Stimulated activated CD8-positive, alpha-beta memory T cell treated with anti-CD3 and anti-CD28 coated beads, Interleukin-12 subunit alpha, Interleukin-12 subunit beta, amount 100 ng/mL, for 1 hour (primary cell): ENCODE results near the gene PLEKHG4B.
"Not testable (repeated sequence)": the region's sequence is repeated elsewhere in the genome, so short reads cannot be mapped to it uniquely, and the experiment has no call there.

ENCODE experiments used
- DNase-seq: peaks from one replicate; pipeline ENCODE4 v3.0.0-alpha.2; 2020; ENCODE audit warnings: low read depth

PLEKHG4B gene

GRCh38 chr5:200985-201384, 109.0 kb downstream of the PLEKHG4B start:
- no peak for DNase-seq

- DNase-seq = no peak
Measured at GRCh38 chr5:201672-202071, 109.7 kb downstream of the PLEKHG4B start.

GRCh38 chr5:203246-203930, 111.4 kb downstream of the PLEKHG4B start:
- DNase-seq = no peak

GRCh38 chr5:204001-204400, 112.0 kb downstream of the PLEKHG4B start:
- DNase-seq = no peak

GRCh38 chr5:204462-204861, 112.5 kb downstream of the PLEKHG4B start:
- no peak for DNase-seq

GRCh38 chr5:204966-205670, 113.2 kb downstream of the PLEKHG4B start:
- DNase-seq = no peak

- no peak for DNase-seq
Measured at GRCh38 chr5:206406-206805, 114.4 kb downstream of the PLEKHG4B start.

GRCh38 chr5:206927-207536, 115.1 kb downstream of the PLEKHG4B start:
- no peak for DNase-seq

- no peak for DNase-seq
Measured at GRCh38 chr5:207599-207998, 115.6 kb downstream of the PLEKHG4B start.

- no peak for DNase-seq
Measured at GRCh38 chr5:208449-209114, 116.6 kb downstream of the PLEKHG4B start.

- DNase-seq = no peak
Measured at GRCh38 chr5:213803-214395, 121.9 kb downstream of the PLEKHG4B start.

- not testable (repeated sequence) for DNase-seq
Measured at GRCh38 chr5:215256-215655, 123.3 kb downstream of the PLEKHG4B start.

GRCh38 chr5:216076-216475, 124.1 kb downstream of the PLEKHG4B start:
- not testable (repeated sequence) for DNase-seq

GRCh38 chr5:217494-218456, 125.8 kb downstream of the PLEKHG4B start, which contains the start of the genes CCDC127 and SDHA:
Gene CCDC127 (minus strand): TSS chr5:218153. CDS start chr5:216849, 1,304 bp downstream.
Gene SDHA (plus strand): TSS chr5:218320. CDS start chr5:218356, 36 bp downstream.
- peak; percentile 98 for DNase-seq

GRCh38 chr5:218457-219291, 126.7 kb downstream of the PLEKHG4B start:
- DNase-seq = no peak

- DNase-seq = no peak
Measured at GRCh38 chr5:219460-219863, 127.5 kb downstream of the PLEKHG4B start.

- DNase-seq = no peak
Measured at GRCh38 chr5:219991-220390, 128.0 kb downstream of the PLEKHG4B start.

- DNase-seq = not testable (repeated sequence)
Measured at GRCh38 chr5:222951-223715, 131.2 kb downstream of the PLEKHG4B start.

GRCh38 chr5:223791-224190, 131.8 kb downstream of the PLEKHG4B start:
- DNase-seq = no peak
